AG08395 (cell line): Measurements from ENCODE around the gene MMP10.

Experiments
- DNase-seq: peaks from one replicate; pipeline ENCODE4 v3.0.0; 2012; ENCODE audit warnings: mixed read lengths, low spot score

MMP10 gene

DNA sequence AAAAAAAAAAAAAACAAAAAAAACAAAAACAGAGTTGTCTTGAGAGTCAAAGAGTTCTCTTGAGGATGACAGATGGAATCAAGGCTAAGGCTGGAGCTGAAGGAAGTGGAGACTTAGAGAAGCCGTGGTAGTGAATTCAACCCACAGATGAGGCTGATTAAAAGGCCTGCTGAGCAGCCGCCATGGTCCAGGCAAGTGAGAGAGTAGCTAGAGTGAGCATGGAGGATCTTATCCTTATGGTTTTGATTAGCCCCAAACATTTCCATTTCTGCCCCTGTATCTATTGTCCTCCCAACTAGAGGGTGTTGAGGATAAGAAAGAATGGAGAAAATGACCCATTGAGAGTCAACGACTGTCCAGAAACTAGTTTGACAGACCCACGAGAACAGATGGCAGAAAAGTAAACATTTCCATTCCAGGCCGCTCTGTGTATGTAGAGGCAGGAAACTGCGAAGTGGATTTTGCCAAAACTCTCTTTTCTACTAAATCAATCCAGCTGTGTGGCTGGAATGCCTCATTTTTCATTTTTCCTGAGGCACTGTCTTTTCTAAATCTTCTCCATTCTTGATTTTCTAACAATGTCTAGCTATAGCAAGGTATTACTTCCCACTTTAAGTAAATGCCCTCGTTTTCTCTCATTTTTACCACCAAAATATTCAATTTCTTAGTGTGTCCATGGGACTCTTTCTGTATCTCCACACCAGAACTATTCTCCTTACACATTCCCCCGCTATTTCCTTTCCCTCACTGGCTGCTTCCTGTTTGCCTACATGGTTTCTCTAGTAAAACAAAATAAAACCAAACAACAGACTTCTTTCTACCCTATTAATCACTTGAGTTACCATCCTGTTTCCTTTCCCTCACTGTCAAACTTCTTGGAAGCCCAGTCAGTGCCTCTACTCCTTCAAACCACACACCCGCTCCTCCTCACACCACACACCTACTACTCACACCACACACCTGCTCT lies 50.3 kb downstream of the MMP10 start:
- peak; percentile 24 for DNase-seq

DNA sequence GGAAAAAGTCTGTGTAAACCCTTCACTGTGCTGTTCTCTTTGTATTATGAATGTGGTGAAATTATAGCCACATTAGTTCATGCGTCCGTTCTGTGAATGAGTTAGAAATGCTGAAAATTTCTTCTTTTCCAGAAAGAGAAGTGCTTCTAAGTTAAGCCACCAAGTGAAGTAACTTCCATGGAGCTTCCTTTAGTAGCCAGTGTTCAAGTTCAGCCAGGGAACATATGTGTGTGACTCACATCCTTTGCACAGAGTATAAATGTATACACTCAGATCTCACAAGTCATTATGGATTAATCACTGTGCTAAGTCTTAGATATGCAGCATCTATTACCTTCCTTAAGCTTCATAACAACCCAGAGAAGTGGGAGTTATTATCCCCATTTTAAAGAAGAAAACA lies 52.5 kb downstream of the MMP10 start:
- DNase-seq, result no peak

DNA sequence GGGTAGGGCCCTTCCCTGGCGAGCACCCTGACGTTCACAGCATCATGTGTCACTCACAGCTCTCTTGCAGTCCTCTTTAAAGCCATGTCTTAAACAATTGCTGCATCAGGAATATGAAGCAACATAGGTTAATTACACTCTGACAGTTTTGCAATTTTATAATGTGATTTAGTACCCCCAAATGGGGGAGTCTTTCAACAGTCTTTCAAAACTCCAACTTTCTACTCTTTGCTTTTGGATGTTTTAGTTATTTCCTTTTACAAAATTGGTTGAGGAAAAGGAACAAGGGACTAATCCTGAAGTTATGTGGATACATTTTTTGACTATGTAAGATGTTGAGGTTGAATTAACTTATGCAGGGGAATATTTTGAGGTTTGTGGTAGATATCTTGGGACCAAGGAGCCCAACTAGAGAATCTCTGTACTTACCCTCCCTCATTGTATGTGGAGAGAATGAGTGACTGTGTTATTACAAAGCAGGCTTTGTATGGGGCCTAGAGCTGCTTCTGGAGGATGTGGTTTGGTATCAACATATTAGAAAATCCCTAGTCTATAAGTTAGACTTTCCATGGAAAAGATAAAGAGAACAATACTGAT lies 55.4 kb downstream of the MMP10 start, which contains the start of gene MMP8:
Gene MMP8 (minus strand): TSS at position 51 of the 597 bp plus-strand sequence. CDS start 99 bp downstream, outside the sequence.
- peak; percentile 28 for DNase-seq

DNA sequence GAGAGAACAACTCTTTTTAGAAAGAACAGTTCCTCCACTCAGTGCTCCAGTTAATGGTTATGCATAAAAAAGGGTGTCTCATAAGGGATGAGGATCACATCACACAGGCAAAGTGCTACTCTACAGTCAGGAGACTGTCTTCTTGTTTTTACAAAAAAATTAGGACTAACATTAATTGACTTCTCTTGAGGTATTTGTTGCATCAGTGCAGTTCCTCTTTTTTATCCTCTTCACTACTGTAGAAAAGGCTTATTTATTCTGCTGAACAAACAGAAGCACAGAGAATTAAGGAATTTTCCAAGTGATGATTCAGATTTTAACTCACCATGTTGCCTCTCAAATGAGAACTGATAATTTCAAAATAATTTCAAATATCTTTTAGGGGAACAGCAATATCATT lies 57.6 kb downstream of the MMP10 start:
- no peak for DNase-seq
